ENCODE data around the gene ENOX2. TPM values are rescaled to one million over a fixed set of nuclear protein-coding genes. Genes with fewer than 3 reads are reported as not detected.

Gene ENOX2
- total RNA-seq, result 7.1 and 14.2 TPM in 2 replicates

GRCh38 chrX:130902783-130903613 is at the start of gene ENOX2:
Gene ENOX2, minus strand, starts transcription at chrX:130903209. Its CDS starts 199,993 bp downstream, at chrX:130703216.

Other genes starting within 250 kb of the ENOX2 start
- not detected in 2 replicates for gene ARHGAP36, start 155.1 kb upstream of the ENOX2 start, total RNA-seq